ENCODE data around the gene COL10A1. TPM values are rescaled to one million over a fixed set of nuclear protein-coding genes. Genes with fewer than 3 reads are reported as not detected.

Gene COL10A1
- total RNA-seq, 1 experiment from 2014 or later = not detected

- no peak overlapping the region for H2BK20ac ChIP-seq (ENCODE audit: low read depth, low read length, poor library complexity, severe bottlenecking)
- no peak overlapping the region for H2BK120ac ChIP-seq (ENCODE audit: low read depth, low read length, poor library complexity, severe bottlenecking)
- H3K4ac ChIP-seq (ENCODE audit: low read depth, low read length) = no peak overlapping the region
- H3K9me3 ChIP-seq (ENCODE audit: control insufficient read depth, low read depth, low read length) = no peaks in the 10 kb centered on the region
- no peaks in the 10 kb centered on the region for H3K4me1 ChIP-seq (ENCODE audit: insufficient read depth, low read length)
- no peak overlapping the region for H2BK5ac ChIP-seq (ENCODE audit: insufficient read length, low read length)
- peaks cover 8 to 36% (median 16%) of the 10 kb centered on the region in 3 experiments for H3K36me3 Mint-ChIP-seq (ENCODE audit: insufficient read depth in 1 of 3, low read depth in 3 of 3)
- TF ChIP-seq CTCF (conservative IDR thresholded peaks at IDR 0.05) = no peak
- no peak overlapping the region for H4K91ac ChIP-seq (ENCODE audit: insufficient read length, low read depth, low read length)
- H3K23me2 ChIP-seq (ENCODE audit: insufficient read length, low read depth, low read length, poor library complexity, severe bottlenecking) = no peaks in the 10 kb centered on the region
- H3K27me3 Mint-ChIP-seq (ENCODE audit: low read depth) = no peaks in the 10 kb centered on the region
- no peak overlapping the region for H2AK5ac ChIP-seq (ENCODE audit: insufficient read length, low read length)
- H2BK12ac ChIP-seq (ENCODE audit: insufficient read length, low read depth, low read length) = no peak overlapping the region
- DNase-seq = no peak
- peaks cover 5 to 9% of the 10 kb centered on the region in 2 experiments; a peak in 3 of 4 replicates for H3K4me1 Mint-ChIP-seq
- H3K14ac ChIP-seq (ENCODE audit: insufficient read depth, low read length) = no peak overlapping the region
- no peak overlapping the region for H3K27ac ChIP-seq (ENCODE audit: insufficient read length, low read depth, low read length)
- H3K4me2 ChIP-seq (ENCODE audit: insufficient read depth, insufficient read length, low read length) = no peak overlapping the region
- no peak overlapping the region for H3T11ph ChIP-seq (ENCODE audit: low read length)
- no peak overlapping the region for H3K18ac ChIP-seq (ENCODE audit: insufficient read length, low read depth, low read length)
- no CpG with 5 or more reads among the region's 1 CpG for WGBS (ENCODE audit: extremely low coverage, insufficient read length, low lambda C conversion rate)
- H2BK15ac ChIP-seq (ENCODE audit: low read depth, low read length) = no peak overlapping the region
- H3K56ac ChIP-seq (ENCODE audit: insufficient read length, low read depth, low read length) = no peak overlapping the region
- no peaks in the 10 kb centered on the region for H3K79me1 ChIP-seq (ENCODE audit: insufficient read depth, low read depth, low read length, poor library complexity, severe bottlenecking)
- H4K20me1 ChIP-seq (ENCODE audit: control insufficient read depth, insufficient read depth, insufficient read length) = no peaks in the 10 kb centered on the region
- H4K5ac ChIP-seq (ENCODE audit: insufficient read length, low read depth, low read length) = no peak overlapping the region
- H3K27me3 ChIP-seq (ENCODE audit: insufficient read depth, low read length) = no peaks in the 10 kb centered on the region
- peaks cover 10 to 14% of the 10 kb centered on the region in 2 experiments; a peak in 4 of 5 replicates for H3K9me3 Mint-ChIP-seq
- H3K4me3 Mint-ChIP-seq = no peak overlapping the region
- no peak overlapping the region for H3K27ac Mint-ChIP-seq
- no peak overlapping the region for H3K23ac ChIP-seq (ENCODE audit: insufficient read length, low read depth, low read length)
- no peaks in the 10 kb centered on the region for H3K79me2 ChIP-seq (ENCODE audit: insufficient read depth, low read length)
- no peak overlapping the region for H3K9ac ChIP-seq (ENCODE audit: extremely low read depth, insufficient read length, low read length)
- H4K8ac ChIP-seq (replicated peaks; ENCODE audit: insufficient read length, low read depth, low read length) = no peak overlapping the region
- no peak overlapping the region for H2AFZ ChIP-seq (ENCODE audit: low read length)
Observed at GRCh38 chr6:116165596-116165995, 39.7 kb upstream of the COL10A1 start.
